Measurements from ENCODE around the gene LAMTOR1.

Gene LAMTOR1

GRCh38 chr11:72127923-72128322, 24.8 kb upstream of the LAMTOR1 start:
- TF ChIP-seq GATA2 (IDR thresholded peaks at IDR 0.05; ENCODE audit: low read depth, low read length) (no peak), GATA3 (IDR thresholded peaks at IDR 0.05; ENCODE audit: low read depth, low read length) (no peak)

GRCh38 chr11:72125956-72126355, 22.9 kb upstream of the LAMTOR1 start:
- TF ChIP-seq GATA3 (IDR thresholded peaks at IDR 0.05; ENCODE audit: low read depth, low read length) (no peak), GATA2 (IDR thresholded peaks at IDR 0.05; ENCODE audit: low read depth, low read length) (no peak)

GRCh38 chr11:72124046-72124445, 20.9 kb upstream of the LAMTOR1 start:
- TF ChIP-seq GATA3 (IDR thresholded peaks at IDR 0.05; ENCODE audit: low read depth, low read length) (no peak), GATA2 (IDR thresholded peaks at IDR 0.05; ENCODE audit: low read depth, low read length) (no peak)

GRCh38 chr11:72123117-72123653, 20.1 kb upstream of the LAMTOR1 start:
- TF ChIP-seq GATA3 (IDR thresholded peaks at IDR 0.05; ENCODE audit: low read depth, low read length), result no peak
- TF ChIP-seq GATA2 (IDR thresholded peaks at IDR 0.05; ENCODE audit: low read depth, low read length), result no peak

GRCh38 chr11:72122607-72123006, 19.5 kb upstream of the LAMTOR1 start:
- no peak for TF ChIP-seq GATA2 (IDR thresholded peaks at IDR 0.05; ENCODE audit: low read depth, low read length)
- no peak for TF ChIP-seq GATA3 (IDR thresholded peaks at IDR 0.05; ENCODE audit: low read depth, low read length)

- TF ChIP-seq GATA2 (IDR thresholded peaks at IDR 0.05; ENCODE audit: low read depth, low read length), result no peak
Observed at GRCh38 chr11:72120930-72121329, 17.8 kb upstream of the LAMTOR1 start.

- no peak for TF ChIP-seq GATA3 (IDR thresholded peaks at IDR 0.05; ENCODE audit: low read depth, low read length)
- no peak for TF ChIP-seq GATA2 (IDR thresholded peaks at IDR 0.05; ENCODE audit: low read depth, low read length)
Observed at GRCh38 chr11:72119198-72119597, 16.1 kb upstream of the LAMTOR1 start.

GRCh38 chr11:72116019-72116755, 13.1 kb upstream of the LAMTOR1 start:
- no peak for TF ChIP-seq GATA3 (IDR thresholded peaks at IDR 0.05; ENCODE audit: low read depth, low read length)
- TF ChIP-seq GATA2 (IDR thresholded peaks at IDR 0.05; ENCODE audit: low read depth, low read length), result no peak

GRCh38 chr11:72114570-72114969, 11.5 kb upstream of the LAMTOR1 start:
- TF ChIP-seq GATA3 (IDR thresholded peaks at IDR 0.05; ENCODE audit: low read depth, low read length), result no peak
- TF ChIP-seq GATA2 (IDR thresholded peaks at IDR 0.05; ENCODE audit: low read depth, low read length), result no peak

GRCh38 chr11:72112978-72113808, 10.1 kb upstream of the LAMTOR1 start:
- TF ChIP-seq GATA2 (IDR thresholded peaks at IDR 0.05; ENCODE audit: low read depth, low read length) (no peak), GATA3 (IDR thresholded peaks at IDR 0.05; ENCODE audit: low read depth, low read length) (no peak)

- no peak for TF ChIP-seq GATA3 (IDR thresholded peaks at IDR 0.05; ENCODE audit: low read depth, low read length)
- TF ChIP-seq GATA2 (IDR thresholded peaks at IDR 0.05; ENCODE audit: low read depth, low read length), result no peak
Observed at GRCh38 chr11:72112143-72112977, 9.3 kb upstream of the LAMTOR1 start, which contains the start of gene ANAPC15. Gene ANAPC15 (minus strand): TSS chr11:72112695. CDS start chr11:72111276, 1,419 bp downstream.

- no peak for TF ChIP-seq GATA2 (IDR thresholded peaks at IDR 0.05; ENCODE audit: low read depth, low read length)
- no peak for TF ChIP-seq GATA3 (IDR thresholded peaks at IDR 0.05; ENCODE audit: low read depth, low read length)
Observed at GRCh38 chr11:72111300-72112142, 8.4 kb upstream of the LAMTOR1 start.

GRCh38 chr11:72105888-72106287, 2.8 kb upstream of the LAMTOR1 start, which contains the start of gene TOMT:
Gene TOMT (plus strand): TSS chr11:72105924. CDS start chr11:72105952, 28 bp downstream.
- TF ChIP-seq GATA3 (IDR thresholded peaks at IDR 0.05; ENCODE audit: low read depth, low read length) (no peak), GATA2 (IDR thresholded peaks at IDR 0.05; ENCODE audit: low read depth, low read length) (no peak)

Data from SH-SY5Y (cell line).